Ovary (tissue), 9 donors: ENCODE results near the gene ZFHX2. TPM values are rescaled to one million over a fixed set of nuclear protein-coding genes. Genes with fewer than 3 reads are reported as not detected.

Experiments
- DNase-seq, 5 donors: peaks; one replicate each; pipeline ENCODE4 v3.0.0-alpha.2; 2019 to 2020
- H3K27ac ChIP-seq, 2 donors: fragments of 200-600 bp; one replicate each; pipeline versions ENCODE4 v1.5.1 to v1.8.0; 2019 to 2022
- H3K27me3 ChIP-seq: fragments of 200-600 bp; one replicate; pipeline ENCODE4 v1.8.0; 2022
- H3K36me3 ChIP-seq: fragments of 200-600 bp; sonication (generic); one replicate; pipeline ENCODE4 v1.5.1; 2019
- H3K4me1 ChIP-seq: one replicate; pipeline ENCODE4 v1.8.1; 2013; ENCODE audit warnings: mild to moderate bottlenecking, moderate library complexity; ENCODE audit not compliant: insufficient read depth
- H3K4me3 ChIP-seq: fragments of 200-600 bp; sonication (generic); one replicate; pipeline ENCODE4 v1.5.1; 2017
- H3K9me3 ChIP-seq, 2 donors: fragments of 200-600 bp in 1 of 2; sonication (generic) in 1 of 2; one replicate each; pipeline versions ENCODE4 v1.5.1 to v1.8.1; 2013 to 2019; ENCODE audit warnings: mild to moderate bottlenecking in 1 of 2, moderate library complexity in 1 of 2
- EP300 ChIP-seq: sonication (generic); formaldehyde crosslinking; IDR thresholded peaks from one replicate; pipeline ENCODE4 v1.6.1; 2017; ENCODE audit warnings: antibody characterized with exemption
- POLR2A ChIP-seq: fragments of 450-650 bp; IDR thresholded peaks from one replicate; pipeline ENCODE4 v1.6.1; 2017; ENCODE audit warnings: antibody characterized with exemption, mild to moderate bottlenecking, moderate library complexity
- WGBS, 3 donors: extraction: QIAGEN DNeasy Blood & Tissue Kit in 1 of 3; methylation state at CpG; one replicate each; pipeline versions ENCODE4 v1.1.5 to v1.1.7; 2013 to 2017; 5-methylcytosine and 5-hydroxymethylcytosine counted together
- intact Hi-C, 4 donors: fragments of 100-400 bp; cut with DNase I; formaldehyde crosslinking; loops; one replicate each; pipeline versions ENCODE4 v1.11.0 to v1.15.1; 2022 to 2023
- polyA plus RNA-seq, 2 donors: library from polyadenylated mRNA; stranded (reverse); fragments of 200-250 nt in 1 of 2; fragments of 350-450 nt in 1 of 2; fragmentation: Illumina TruSeq in 1 of 2; extraction: RNeasy Lipid Tissue Mini Kit (QIAGEN cat#74804) in 1 of 2; gene quantifications; one replicate each; pipeline ENCODE4 v1.2.3, GENCODE V29; 2013 to 2014
- total RNA-seq, 7 donors: library from RNA; depleted of rRNA in 2 of 7; stranded (reverse); fragments of >200 nt in 2 of 7; fragmentation: NEBNext Ultra II Directional in 3 of 7; extraction: Animal tissue kit (Norgen Biotek cat#: 25700) in 3 of 7; gene quantifications; one replicate each; pipeline versions ENCODE4 v1.1.0 to v1.2.4, GENCODE V29; 2016 to 2023
- TF ChIP-seq, protein P1 (sequence below), 3 donors: fragments of 450-650 bp in 2 of 3; fragments of 200-600 bp in 1 of 3; IDR thresholded peaks; one replicate each; pipeline versions ENCODE4 v1.5.1 to v1.8.0; 2016 to 2022; ENCODE audit warnings: antibody characterized with exemption in 3 of 3, mild to moderate bottlenecking in 1 of 3
- donor health status: DM: no; HTN: no; CAD: no; lungs with moderate emphysema.
- donor health status: DM: no; HTN: no; CAD: no.
- donor health status: Bipolar disorder and iron deficiency.
- donor health status: DM: yes; HTN: yes; CAD: no.
- donor health status: DM: no; HTN: no; CAD: no.
- donor health status: DM: yes; HTN: yes; CAD: no.

ZFHX2 gene
- total and polyA plus RNA-seq, 9 donors = 0.34 to 2.3 (median 1.1) TPM

DNA sequence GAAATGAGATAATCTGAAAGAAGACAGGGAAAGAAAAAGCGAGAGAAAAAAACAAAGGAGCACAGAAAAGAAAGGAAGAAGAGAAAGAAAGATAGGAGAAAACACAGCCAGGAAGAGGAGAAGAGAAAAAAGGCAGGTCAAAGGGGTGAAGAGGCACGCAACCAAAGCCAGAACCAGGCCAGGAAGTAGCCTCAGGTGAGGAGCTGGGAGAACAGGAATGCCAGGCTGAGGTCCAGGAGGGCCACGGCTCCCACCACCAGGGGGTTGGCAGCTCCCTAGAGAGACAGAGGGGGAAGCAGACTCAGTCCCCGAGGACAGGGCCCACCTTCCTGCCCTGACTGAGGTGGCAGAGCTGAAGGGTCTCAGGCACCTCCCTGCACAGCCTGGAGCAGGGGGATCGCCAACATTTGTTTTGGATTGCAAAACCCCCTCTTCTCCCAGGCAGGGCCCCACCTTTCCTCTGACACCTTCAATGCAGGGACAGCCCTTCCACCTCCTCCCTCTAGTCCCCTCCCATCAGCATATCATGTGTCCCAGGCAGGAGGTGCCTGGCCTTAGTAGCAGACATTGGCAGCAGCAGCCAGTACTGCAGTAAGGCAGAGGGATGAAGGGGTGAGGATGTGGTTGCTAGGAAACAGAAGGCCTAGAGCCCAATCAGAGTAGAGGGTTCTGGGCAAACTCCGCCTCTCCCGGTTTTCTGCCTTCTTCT lies 18.0 kb upstream of the ZFHX2 start:
- no peaks in the 10 kb centered on the region for H3K4me1 ChIP-seq
- 71 to 76% (median 73%) methylated on average over 7 of the region's 7 CpGs for WGBS, 3 donors
- intact Hi-C loops = loop anchor here in 1 of 4 donors (10.0 kb wide), 1 partner anchor 245 kb away; the partner anchor contains the start of gene PABPN1
- TF ChIP-seq, protein P1, sequence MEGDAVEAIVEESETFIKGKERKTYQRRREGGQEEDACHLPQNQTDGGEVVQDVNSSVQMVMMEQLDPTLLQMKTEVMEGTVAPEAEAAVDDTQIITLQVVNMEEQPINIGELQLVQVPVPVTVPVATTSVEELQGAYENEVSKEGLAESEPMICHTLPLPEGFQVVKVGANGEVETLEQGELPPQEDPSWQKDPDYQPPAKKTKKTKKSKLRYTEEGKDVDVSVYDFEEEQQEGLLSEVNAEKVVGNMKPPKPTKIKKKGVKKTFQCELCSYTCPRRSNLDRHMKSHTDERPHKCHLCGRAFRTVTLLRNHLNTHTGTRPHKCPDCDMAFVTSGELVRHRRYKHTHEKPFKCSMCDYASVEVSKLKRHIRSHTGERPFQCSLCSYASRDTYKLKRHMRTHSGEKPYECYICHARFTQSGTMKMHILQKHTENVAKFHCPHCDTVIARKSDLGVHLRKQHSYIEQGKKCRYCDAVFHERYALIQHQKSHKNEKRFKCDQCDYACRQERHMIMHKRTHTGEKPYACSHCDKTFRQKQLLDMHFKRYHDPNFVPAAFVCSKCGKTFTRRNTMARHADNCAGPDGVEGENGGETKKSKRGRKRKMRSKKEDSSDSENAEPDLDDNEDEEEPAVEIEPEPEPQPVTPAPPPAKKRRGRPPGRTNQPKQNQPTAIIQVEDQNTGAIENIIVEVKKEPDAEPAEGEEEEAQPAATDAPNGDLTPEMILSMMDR (IDR thresholded peaks at IDR 0.05) = no peak
- TF ChIP-seq POLR2A = no peak
- no peak for TF ChIP-seq EP300
- H3K27ac ChIP-seq = no peak overlapping the region
- H3K27me3 ChIP-seq = no peaks in the 10 kb centered on the region
- H3K36me3 ChIP-seq = no peaks in the 10 kb centered on the region
- no peak overlapping the region for H3K4me3 ChIP-seq
- DNase-seq = peak in 1 of 5 donors; percentile 34
- no peaks in the 10 kb centered on the region for H3K9me3 ChIP-seq

DNA sequence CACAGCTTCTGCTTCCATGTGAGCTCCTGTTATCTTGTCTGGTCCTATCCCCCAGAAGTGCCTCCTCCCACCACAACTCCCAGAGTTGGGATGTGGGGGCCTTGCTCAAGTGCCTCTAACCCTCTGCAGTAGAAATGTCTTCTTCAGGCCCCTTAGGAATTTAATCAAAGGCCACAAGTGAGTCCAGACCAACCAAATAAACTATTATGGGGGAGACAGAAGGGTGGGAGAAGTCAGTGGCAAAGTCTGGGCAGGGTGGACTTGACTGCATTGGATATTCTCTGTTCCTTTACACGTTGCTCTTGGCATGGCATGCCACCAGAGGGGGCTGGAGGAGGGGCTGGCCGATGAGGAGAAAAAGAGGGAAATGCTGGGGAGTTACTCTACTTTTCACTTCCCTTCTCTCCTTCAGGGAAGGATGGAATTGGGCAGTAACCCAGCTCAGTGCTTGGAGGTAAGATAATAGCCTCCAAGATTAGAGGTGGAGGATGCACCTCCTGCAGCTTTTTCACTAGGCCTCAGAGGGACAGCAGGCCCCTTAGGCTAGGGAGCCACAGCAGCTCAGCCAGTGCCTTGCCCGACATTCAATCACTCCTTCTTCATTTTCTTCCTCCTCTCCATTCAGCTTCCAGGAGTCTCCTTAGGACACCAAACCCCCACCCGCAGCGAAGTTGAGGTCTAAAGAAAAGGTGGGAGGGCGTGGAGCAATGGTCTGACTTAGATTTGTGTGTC lies 17.2 kb upstream of the ZFHX2 start:
- Histone ChIP-seq H3K36me3 (no peaks in the 10 kb centered on the region), H3K4me1 (no peaks in the 10 kb centered on the region), H3K27me3 (no peaks in the 10 kb centered on the region), H3K4me3 (no peak overlapping the region), H3K27ac (peak overlapping the region; percentile 75 to 81), H3K9me3 (no peaks in the 10 kb centered on the region)
- TF ChIP-seq, protein P1 (IDR thresholded peaks at IDR 0.05) = no peak
- TF ChIP-seq EP300 = no peak
- no peak for TF ChIP-seq POLR2A
- DNase-seq = peak in 3 of 5 donors; percentile 48 to 53 (median 50)
- intact Hi-C loops = loop anchor here in 1 of 4 donors (10.0 kb wide), 1 partner anchor 244 kb away; the partner anchor contains the start of gene PABPN1
- 44 to 53% (median 47%) methylated on average over 6 of the region's 6 CpGs for WGBS, 3 donors

DNA sequence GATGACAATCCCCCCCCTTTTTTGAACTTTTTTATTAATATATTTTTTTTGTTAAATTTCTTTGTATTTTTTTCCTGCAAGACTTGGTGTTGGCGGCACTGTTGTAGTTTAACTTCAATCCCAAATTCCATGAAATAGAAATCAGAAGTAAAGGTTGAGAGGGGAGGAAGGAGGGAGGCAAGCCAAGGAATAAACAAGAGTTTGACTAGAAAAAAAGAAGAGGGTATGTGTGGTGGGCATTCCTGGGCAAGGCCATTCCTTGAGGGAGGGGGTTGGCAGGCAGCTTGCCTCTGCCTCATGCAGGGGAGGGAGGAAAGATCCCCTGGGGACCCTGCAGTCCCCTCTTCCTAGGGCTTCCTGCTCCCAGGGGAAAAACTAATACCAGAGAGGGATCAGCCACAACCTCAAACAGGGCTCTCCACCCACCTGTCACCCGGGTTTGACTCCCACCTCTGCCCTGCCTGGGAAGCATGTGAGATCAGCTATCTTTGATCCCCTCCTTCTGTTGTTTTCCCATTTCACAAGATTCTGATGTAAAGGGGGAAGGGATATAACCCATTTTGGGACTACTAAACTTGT lies 16.5 kb upstream of the ZFHX2 start:
- H3K27me3 ChIP-seq = no peaks in the 10 kb centered on the region
- intact Hi-C loops = loop anchor here in 1 of 4 donors (10.0 kb wide), 1 partner anchor 243 kb away; the partner anchor contains the start of gene PABPN1
- no peaks in the 10 kb centered on the region for H3K4me1 ChIP-seq
- TF ChIP-seq POLR2A = no peak
- peak overlapping the region; percentile 75 to 81 for H3K27ac ChIP-seq
- DNase-seq = peak in 2 of 5 donors; percentile 33 to 41
- no peaks in the 10 kb centered on the region for H3K36me3 ChIP-seq
- no peaks in the 10 kb centered on the region for H3K9me3 ChIP-seq
- WGBS, 3 donors = 49 to 70% (median 62%) methylated on average over 2 of the region's 2 CpGs
- H3K4me3 ChIP-seq = peak overlapping the region; percentile 73

GRCh38 chr14:23567186-23568020 lies 15.8 kb upstream of the ZFHX2 start, which contains the start of gene AP1G2:
Gene AP1G2, minus strand, starts transcription at chr14:23567791. Its CDS starts 477 bp downstream, at chr14:23567314.
- Histone ChIP-seq H3K9me3 (no peaks in the 10 kb centered on the region), H3K4me1 (no peaks in the 10 kb centered on the region), H3K27ac (peak within 1 kb of the TSS; percentile 75 to 81), H3K27me3 (no peaks in the 10 kb centered on the region), H3K4me3 (peak within 1 kb of the TSS; percentile 73), H3K36me3 (no peaks in the 10 kb centered on the region)
- intact Hi-C loops = loop anchor here in 1 of 4 donors (10.0 kb wide), 1 partner anchor 243 kb away; the partner anchor contains the start of gene PABPN1
- peak; percentile 92 to 95 (median 92) for DNase-seq
- 1 to 2% (median 1%) methylated on average over 51 to 53 of the region's 53 CpGs for WGBS, 3 donors
- TF ChIP-seq EP300 (no peak), POLR2A (peak; percentile 63)
- TF ChIP-seq, protein P1 (IDR thresholded peaks at IDR 0.05) = no peak
